Heart left ventricle (tissue), 13 donors: Measurements from ENCODE around the gene PPP1R7.

Experiments used
- POLR2A ChIP-seq, 2 donors: fragments of 450-650 bp; IDR thresholded peaks; one replicate each; pipeline ENCODE4 v1.6.1; 2017; ENCODE audit warnings: antibody characterized with exemption in 2 of 2, mild to moderate bottlenecking in 2 of 2, moderate library complexity in 2 of 2
- TF ChIP-seq, protein P1 (sequence below), 12 donors: fragments of 200-600 bp; sonication (generic) in 4 of 12; IDR thresholded peaks; one replicate each; pipeline versions ENCODE4 v1.5.0 to v1.8.0; 2018 to 2022; ENCODE audit warnings: antibody characterized with exemption in 12 of 12, mild to moderate bottlenecking in 5 of 12
- donor health status: ischemic (EF 13 %, LVEDD 7.1; RV severe dilation, severe dysfunction).
- donor health status: DM: no; HTN: yes; CAD: no.
- donor health status: DM: no; HTN: no; CAD: no.
- donor health status: ischemic (EF 25% LVEDD 6.9; RV normal size, moderate dysfunction).
- donor health status: ischemic (EF 25% LVEDD 5.7; RV mildly dilated, moderate dysfunction).
- donor health status: ischemic (EF 35%, LVEDD 5.7; RV mildly dilated, moderate dysfunction).
- donor health status: nonischemic (EF 11% LVEDD 7.7; RV severe dilation, severe dysfunction).
- donor health status: DM: yes; HTN: yes; CAD: no.
- donor health status: PGD.
- donor health status: ischemic (EF 29% LVEDD 5.4; RV normal size, mild dysfunction).
- donor health status: nonischemic (EF 23%, LVEDD 6.1; RV moderate dilation, normal function).

DNA sequence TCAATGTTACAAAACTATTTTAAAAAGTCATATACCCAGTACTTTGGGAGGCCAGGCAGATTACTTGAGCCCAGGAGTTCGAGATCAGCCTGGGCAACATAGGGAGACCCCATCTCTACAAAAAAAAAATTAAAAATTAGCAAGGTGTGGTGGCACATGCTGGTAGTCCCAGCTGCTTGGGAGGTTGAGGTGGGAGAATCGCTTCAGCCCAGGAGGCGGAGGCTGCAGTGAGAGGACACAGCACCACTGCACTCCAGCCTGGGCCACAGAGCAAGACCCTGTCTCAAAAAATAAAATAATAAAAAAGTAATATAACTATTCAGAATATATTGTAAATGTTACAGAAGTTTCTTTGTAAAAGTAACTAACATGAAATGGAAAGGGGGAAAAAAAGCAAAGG is 2.9 kb upstream of the PPP1R7 start:
- TF ChIP-seq, protein P1, sequence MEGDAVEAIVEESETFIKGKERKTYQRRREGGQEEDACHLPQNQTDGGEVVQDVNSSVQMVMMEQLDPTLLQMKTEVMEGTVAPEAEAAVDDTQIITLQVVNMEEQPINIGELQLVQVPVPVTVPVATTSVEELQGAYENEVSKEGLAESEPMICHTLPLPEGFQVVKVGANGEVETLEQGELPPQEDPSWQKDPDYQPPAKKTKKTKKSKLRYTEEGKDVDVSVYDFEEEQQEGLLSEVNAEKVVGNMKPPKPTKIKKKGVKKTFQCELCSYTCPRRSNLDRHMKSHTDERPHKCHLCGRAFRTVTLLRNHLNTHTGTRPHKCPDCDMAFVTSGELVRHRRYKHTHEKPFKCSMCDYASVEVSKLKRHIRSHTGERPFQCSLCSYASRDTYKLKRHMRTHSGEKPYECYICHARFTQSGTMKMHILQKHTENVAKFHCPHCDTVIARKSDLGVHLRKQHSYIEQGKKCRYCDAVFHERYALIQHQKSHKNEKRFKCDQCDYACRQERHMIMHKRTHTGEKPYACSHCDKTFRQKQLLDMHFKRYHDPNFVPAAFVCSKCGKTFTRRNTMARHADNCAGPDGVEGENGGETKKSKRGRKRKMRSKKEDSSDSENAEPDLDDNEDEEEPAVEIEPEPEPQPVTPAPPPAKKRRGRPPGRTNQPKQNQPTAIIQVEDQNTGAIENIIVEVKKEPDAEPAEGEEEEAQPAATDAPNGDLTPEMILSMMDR (IDR thresholded peaks at IDR 0.05) = no peak
- TF ChIP-seq POLR2A (IDR thresholded peaks at IDR 0.05) = no peak
